Fibroblast of villous mesenchyme (primary cell): ENCODE data around the gene FAM118A. TPM values are rescaled to one million over a fixed set of nuclear protein-coding genes. Genes with fewer than 3 reads are reported as not detected.
A peak's percentile ranks its signal among the peaks of the same experiment; 100 is the strongest.
"Not testable (repeated sequence)": the region's sequence is repeated elsewhere in the genome, so short reads cannot be mapped to it uniquely, and the experiment has no call there.

ENCODE experiments used
- DNase-seq: peaks from one replicate; pipeline ENCODE4 v3.0.0-alpha.2; 2010; ENCODE audit warnings: low read depth
- H3K4me3 ChIP-seq: 2 replicates; pipeline ENCODE4 v1.5.1; 2011; ENCODE audit warnings: low read depth, mild to moderate bottlenecking, low read length
- CTCF ChIP-seq: IDR thresholded peaks from 2 replicates; pipeline ENCODE4 v1.5.1; 2012; ENCODE audit warnings: low read depth, mild to moderate bottlenecking, low read length; ENCODE audit not compliant: insufficient read depth
- total RNA-seq: library from RNA; depleted of rRNA; stranded (reverse); fragments of >200 nt; gene quantifications from 2 replicates; pipeline ENCODE4 v1.2.3, GENCODE V29; 2012

FAM118A gene
- total RNA-seq, 1 donor, result 20.7 TPM

- no peak overlapping the region for H3K4me3 ChIP-seq
- no peak for DNase-seq
- no peak for TF ChIP-seq CTCF
Observed at GRCh38 chr22:45273452-45274075, 36.2 kb upstream of the FAM118A start.

- no peak for DNase-seq
- TF ChIP-seq CTCF, result no peak
- no peak overlapping the region for H3K4me3 ChIP-seq
Observed at GRCh38 chr22:45276507-45277105, 33.1 kb upstream of the FAM118A start.

DNA sequence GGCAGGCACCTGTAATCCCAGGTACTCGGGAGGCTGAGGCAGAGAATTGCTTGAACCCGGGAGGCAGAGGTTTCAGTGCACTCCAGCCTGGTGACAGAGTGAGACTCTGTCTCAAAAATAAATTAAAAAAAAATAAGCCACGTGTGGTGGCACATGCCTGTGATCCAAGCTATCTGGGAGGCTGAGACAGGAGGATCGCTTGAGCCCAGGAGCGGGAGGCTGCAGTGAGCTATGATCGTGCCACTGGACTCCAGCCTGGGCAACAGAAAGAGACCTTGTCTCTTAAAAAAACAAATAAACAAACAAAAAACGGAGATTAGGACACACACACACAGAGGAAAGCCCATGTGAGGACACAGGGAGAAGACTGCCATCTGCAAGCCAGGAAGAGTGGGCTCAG is 32.0 kb upstream of the FAM118A start:
- H3K4me3 ChIP-seq, DNase-seq: not testable (repeated sequence)

GRCh38 chr22:45278125-45278524 is 31.6 kb upstream of the FAM118A start:
- no peak for DNase-seq
- H3K4me3 ChIP-seq, result no peak overlapping the region
- TF ChIP-seq CTCF, result no peak

- no peak for TF ChIP-seq CTCF
- no peak for DNase-seq
Observed at GRCh38 chr22:45280587-45280980, 29.1 kb upstream of the FAM118A start.

DNA sequence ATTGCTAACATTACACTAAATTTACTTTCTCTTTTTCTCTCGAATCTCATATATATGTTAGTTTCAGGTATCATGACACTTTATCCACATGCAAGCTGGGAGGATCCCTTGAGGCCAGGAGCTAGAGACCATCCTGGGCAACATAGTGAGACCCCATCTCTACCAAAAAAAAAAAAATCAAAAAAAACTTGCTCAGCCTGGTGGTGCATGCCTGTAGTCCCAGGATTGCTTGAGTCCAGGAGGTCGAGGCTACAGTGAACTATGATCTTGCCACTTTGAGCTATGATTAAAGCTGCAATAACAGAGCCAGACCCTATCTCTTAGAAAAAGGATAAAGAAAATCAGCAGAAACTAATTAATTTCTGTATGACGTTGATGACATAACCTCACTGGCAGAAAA is 28.7 kb upstream of the FAM118A start:
- DNase-seq, result no peak
- H3K4me3 ChIP-seq, result no peak overlapping the region
- TF ChIP-seq CTCF, result no peak

More at GRCh38 chr22:45280587-45280980, 29.1 kb upstream of the FAM118A start:
- no peak overlapping the region for H3K4me3 ChIP-seq

DNA sequence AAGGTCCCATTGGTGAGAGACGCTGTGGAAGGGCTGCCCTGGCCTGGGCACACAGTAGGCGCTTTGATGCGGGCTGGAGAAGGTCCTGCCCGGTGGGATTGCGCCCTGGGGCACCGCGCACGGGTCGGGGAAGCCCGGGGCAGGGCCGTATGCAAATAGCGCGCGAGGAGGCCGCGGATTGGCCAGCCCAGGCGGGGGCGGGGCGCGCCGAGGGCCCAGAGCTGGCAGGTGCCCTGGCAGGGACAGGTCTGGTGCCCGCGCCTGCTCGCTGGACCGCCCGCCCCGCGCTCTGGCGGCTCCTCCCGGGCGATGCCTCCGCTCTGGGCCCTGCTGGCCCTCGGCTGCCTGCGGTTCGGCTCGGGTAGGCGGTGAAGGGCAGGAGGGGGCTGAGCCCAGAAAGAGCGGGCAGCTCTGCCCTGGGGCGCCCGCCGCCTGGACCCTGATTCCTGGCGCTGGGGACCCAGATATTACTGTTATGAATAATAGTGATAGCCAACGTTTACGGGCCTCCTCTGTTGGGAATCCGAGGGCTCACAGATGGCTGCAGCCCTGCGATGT is 24.9 kb upstream of the FAM118A start, which contains the start of gene UPK3A:
TSS of gene UPK3A (plus strand) at position 245 of the 558 bp plus-strand sequence. CDS start at position 310, 65 bp downstream.
- DNase-seq, result no peak
- H3K4me3 ChIP-seq, result peak within 1 kb of the TSS; percentile 25
- no peak for TF ChIP-seq CTCF
